GM19372 (cell line): Measurements from ENCODE around the gene TMTC2.
"Not testable (repeated sequence)": the region's sequence is repeated elsewhere in the genome, so short reads cannot be mapped to it uniquely, and the experiment has no call there.

Experiments
- ATAC-seq: cut with Tn5 transposase; IDR thresholded peaks from one replicate; pipeline ENCODE4 v1.9.1; 2021; ENCODE audit warnings: mild to moderate bottlenecking, low read depth, moderate library complexity; ENCODE audit not compliant: unreplicated experiment

TMTC2 gene

DNA sequence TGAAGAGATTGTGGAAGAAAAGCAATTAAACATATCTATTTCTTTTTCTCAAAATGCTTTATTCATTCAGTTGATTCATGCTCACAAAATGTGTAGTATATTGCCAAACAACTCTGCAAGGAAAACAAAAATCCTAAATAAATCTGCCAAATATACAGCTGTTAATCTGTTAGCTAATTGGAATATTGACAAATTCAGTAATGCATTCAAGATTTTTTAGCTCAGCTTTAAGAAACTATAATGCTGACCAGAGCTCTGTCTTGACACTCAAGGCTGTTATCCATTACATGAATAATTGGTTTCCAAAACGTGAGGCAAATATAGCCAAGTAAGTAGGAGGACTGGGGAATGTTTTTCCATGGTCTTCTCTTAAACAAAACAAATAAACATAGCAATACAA, 146.8 kb downstream of the TMTC2 start:
- ATAC-seq: no peak

DNA sequence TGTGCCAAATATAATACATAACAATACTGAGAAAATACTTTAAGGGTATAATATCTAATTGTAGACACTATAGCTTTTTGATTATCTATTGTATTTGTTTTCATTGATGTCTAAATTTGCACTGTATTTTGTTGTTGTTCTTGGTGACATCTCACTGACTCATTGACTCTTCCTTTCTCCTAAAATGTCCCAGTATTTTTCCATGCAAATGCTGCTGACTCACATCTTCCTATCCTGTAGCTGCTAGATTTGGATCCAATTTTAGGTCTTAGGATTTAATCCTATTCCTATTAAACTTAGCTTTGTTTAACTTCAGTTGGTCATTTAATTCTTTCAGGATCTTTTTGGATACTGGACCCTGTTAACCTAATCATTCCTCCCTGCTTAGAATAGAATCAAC, 148.5 kb downstream of the TMTC2 start:
- ATAC-seq: no peak

DNA sequence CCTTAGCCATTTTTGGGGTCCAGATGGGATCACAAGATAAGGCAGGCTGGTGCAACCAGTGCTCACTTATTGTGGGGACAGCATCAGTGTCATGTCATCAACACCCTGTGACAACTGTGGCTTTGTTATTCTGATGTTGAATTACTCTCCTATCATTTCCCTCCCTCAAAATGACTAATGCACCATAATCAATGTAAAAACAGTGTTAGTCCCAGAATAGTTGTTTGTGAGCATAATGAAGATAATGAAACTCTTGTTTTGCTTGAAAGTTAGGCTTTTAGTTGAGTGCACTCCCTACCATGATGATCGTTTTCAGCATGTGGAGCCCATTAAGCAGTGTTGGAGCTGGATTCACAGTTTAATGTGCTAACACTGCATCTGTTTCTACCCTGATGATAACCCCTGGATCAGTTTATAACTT, 151.4 kb downstream of the TMTC2 start:
- ATAC-seq: no peak

DNA sequence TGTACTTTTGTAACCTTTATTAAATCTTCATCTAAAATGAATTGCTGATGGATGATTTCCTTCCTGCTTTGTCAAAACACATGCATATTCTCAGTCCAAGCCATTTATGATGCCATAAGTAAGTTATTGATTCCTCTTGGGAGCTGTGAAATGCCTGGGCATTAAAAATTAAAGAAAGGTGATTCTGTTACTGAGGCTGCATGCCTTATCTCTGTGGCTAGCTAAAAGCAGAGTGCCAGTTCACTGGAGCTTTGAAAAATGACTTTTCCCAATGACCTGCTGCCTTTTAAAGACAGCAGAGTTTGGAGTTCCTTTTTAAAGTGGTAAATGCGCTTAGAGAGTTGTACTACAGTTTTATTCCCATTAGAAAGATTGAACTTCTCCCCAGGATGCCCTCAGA, 152.1 kb downstream of the TMTC2 start:
- no peak for ATAC-seq

GRCh38 chr12:82839796-82840195, 153.1 kb downstream of the TMTC2 start:
- ATAC-seq: no peak

DNA sequence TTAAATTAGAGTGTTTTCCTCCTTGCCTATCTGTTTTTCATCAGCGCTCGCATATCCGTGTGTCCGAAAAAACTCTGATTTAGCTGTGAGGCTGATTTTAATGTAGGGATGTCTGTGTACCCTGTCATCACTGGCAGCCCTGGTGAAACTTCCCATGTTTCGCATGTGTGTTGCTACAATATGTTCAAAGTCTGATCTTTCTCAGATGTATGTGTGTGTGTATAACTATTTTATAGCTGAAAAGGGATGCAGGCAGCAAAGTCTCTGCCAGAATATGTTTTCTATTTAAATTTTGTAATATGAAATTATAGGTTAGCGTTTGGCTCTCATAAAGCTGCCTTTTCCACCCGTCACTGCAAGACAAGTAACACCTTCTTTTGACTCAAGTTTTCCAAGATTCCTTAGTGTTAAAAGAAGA, 154.8 kb downstream of the TMTC2 start:
- ATAC-seq: no peak

- ATAC-seq: no peak
These were observed 155.8 kb downstream of the TMTC2 start for GRCh38 chr12:82842480-82842879.

GRCh38 chr12:82845076-82845475, 158.4 kb downstream of the TMTC2 start:
- ATAC-seq: not testable (repeated sequence)

DNA sequence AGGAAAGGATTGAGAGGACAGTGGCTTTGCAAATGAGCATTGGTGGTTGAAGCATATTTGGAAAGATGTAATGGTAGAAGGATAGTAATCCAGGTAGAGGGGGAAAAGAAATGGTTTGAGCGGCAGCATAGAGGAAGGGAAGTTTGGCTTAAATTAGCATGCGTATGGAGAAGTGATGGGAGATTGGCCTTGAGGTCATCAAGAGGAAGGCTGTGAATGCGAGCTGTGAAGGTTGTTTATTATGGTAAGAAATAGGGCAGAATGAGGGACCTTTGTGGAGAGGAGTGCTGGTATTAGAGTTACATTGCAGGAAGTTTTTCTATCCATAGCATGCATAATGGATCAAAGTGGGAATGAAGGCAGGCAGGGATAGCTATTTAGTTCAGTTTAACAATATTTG, 162.1 kb downstream of the TMTC2 start:
- no peak for ATAC-seq

GRCh38 chr12:82852529-82852928, 165.8 kb downstream of the TMTC2 start:
- ATAC-seq: no peak

DNA sequence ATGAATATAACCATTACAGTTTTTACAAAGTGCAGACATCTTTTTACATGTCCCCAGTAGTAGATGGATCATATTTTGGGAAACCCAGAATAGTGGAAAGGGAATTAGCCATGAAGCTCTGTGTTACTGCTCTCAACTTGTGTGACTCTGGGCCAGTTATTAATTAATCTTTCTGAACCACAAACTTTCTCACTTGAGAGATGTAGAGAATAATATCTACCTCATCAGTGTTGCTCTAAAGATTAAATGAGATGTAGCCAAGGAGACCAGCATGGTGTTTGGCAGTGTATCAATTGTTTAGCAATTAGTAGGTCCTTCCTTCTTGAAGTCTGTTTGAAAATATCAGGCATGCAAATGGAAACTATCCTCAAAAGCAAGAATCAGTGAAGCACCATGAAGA, 169.2 kb downstream of the TMTC2 start:
- peak; percentile 86 for ATAC-seq

- ATAC-seq: no peak
These were observed 170.6 kb downstream of the TMTC2 start for GRCh38 chr12:82857276-82857675.

DNA sequence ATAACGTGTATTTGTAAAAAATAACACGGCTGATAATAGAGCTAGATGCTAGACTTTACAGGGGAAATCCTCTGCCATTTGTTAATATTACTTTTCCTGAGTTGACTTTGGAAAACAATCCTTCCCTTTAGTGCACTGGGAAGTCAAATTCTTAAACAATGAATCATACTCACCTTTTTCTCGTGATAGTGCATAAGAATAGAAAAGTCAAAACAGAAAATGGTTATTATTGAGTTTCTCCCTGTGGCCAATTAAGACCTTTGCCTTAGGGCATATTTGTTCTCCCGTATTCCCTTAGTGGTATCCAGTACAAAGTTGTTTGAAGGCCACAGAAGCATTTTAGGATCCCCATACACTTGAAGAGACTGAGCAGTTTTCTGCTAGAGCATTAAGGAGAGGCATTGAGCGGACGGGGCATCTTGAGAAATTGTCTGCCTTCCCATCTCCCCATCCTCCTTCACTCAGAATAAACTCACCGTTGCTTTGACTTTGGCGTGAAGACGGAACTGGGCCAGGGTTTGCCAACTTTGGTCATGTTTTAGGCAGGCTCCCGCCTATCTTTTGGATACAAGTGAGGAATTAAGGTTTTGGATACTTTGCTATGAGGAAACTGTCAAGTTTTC, 171.3 kb downstream of the TMTC2 start:
- ATAC-seq: no peak

DNA sequence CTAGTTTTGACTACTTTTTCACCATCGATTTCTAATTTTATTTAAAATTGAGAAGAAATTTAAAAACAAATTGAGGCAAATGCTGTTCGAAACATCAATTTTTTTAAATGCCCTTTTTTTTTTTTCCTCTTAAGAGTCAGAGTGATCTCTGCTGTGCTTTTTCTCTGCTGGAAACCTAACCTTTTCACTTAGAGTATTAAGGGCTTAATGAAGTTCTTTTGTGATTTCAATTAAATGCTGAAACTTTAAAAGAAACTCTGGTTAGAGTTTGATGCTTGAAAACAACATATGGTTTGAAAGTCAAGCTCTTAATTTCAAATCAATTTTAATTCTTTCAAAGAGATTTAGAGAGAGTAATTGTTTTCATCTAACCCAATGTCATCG, 171.8 kb downstream of the TMTC2 start:
- ATAC-seq: no peak

DNA sequence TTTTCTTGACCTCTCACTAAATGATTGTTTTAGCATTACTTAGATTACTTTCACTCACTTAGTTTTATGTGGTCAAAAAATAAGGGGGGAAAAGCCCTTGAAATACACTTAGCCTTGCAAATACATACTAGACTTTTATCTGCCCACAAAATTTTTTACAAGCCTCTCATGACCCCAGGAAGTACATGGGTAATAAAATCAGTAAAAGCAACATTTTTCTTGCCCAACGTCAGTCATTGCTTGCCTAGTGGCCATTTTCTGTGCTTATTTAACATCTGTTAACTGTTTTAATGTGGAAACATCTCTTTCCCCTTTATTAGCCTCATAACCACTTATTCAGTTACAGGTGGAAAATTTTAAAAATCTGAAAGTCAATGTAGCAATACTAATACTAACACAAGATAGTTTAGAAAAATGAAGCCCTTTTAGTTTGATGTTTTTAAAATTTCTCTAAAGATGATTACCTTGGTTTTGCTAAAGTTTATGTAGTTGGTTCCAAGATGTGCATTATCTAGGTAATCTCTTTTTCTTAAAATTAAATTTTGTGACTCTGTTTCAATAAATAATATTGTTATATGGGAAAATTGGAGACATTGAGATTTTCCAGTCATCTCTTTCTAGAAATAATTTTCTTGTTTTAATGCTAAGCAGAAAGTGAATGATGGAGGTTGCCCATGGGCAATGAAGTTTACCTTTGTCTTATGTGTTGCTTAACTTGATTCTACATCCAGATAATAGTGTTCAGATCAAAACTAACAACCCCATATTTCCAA, 175.5 kb downstream of the TMTC2 start:
- ATAC-seq: no peak

- no peak for ATAC-seq
These were observed 176.4 kb downstream of the TMTC2 start for GRCh38 chr12:82862876-82863649.

GRCh38 chr12:82866227-82866775, 179.6 kb downstream of the TMTC2 start:
- no peak for ATAC-seq

DNA sequence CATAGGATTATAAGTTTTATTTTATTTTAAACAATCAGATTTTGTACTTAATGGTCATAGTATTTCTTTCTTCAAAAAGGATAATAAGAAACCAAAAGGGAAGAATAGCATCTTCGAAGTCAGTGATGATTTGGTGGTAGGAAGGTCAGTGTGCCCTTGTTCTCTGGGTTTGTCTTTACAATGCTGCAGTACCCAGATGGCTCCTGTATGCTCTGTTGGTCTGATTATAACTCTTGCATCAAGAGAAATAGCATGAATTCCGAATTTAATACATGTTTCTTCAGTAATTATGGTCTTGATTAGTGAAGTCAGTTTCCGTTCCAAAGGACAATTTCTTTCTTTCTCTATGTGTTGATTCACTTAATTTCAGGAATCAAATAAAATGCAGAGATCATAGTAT, 180.2 kb downstream of the TMTC2 start:
- ATAC-seq: no peak

- ATAC-seq: no peak
These were observed 181.2 kb downstream of the TMTC2 start for GRCh38 chr12:82867762-82868500.

DNA sequence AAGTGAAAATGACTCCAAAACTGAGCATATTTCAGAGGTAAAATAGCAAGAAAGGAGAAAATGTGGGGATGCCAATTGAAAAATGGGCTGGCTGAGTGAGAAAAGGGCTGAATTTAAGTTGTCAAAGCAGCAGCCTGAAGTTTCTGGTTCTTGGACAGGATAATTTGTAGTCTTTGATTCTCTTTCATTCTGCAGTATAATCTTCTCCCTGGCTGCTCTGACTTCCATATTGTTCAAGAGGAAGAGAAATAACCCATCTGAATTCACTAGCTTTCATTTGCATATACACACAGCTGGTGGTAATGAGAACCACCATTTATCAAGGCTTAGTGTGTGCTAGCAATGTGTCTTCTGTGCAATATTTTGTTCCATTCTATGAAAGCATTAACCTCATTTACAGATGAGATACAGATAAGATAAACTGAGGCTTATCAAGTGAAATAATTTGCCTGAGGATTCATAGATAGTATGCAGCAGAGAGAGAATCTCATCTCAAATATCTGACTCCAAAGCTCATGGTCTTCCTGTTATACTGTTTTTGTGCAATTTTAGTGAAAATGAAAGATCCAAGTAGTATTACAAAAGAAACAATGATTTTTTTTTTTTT, 184.2 kb downstream of the TMTC2 start:
- peak; percentile 62 for ATAC-seq
